Thyroid gland (tissue), 4 donors: ENCODE results near the gene ADD1.

Experiments used
- POLR2A ChIP-seq, 2 donors: fragments of 450-650 bp; IDR thresholded peaks; one replicate each; pipeline ENCODE4 v1.6.1; 2017; ENCODE audit warnings: antibody characterized with exemption in 2 of 2, mild to moderate bottlenecking in 2 of 2, moderate library complexity in 1 of 2
- TF ChIP-seq, protein P1 (sequence below), 6 experiments: fragments of 200-600 bp in 3 of 6; fragments of 450-650 bp in 3 of 6; sonication (generic) in 3 of 6; IDR thresholded peaks; one replicate each; pipeline ENCODE4 v1.5.1; 2016 to 2019; ENCODE audit warnings: antibody characterized with exemption in 6 of 6, mild to moderate bottlenecking in 2 of 6, inconsistent platforms in 1 of 6, moderate library complexity in 1 of 6

DNA sequence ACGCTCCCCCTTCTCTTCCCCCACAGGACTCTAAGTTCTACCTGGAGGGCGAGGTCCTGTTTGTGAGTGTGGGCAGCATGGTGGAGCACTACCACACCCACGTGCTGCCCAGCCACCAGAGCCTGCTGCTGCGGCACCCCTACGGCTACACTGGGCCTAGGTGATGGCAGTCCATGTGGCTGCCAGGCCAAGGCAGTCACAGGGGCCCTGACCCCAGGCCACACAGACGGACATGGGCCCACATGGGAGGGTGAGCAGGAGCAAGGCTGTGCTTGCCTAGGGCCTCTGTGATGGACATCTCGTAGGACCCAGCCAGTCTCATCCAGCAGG, 10.0 kb upstream of the ADD1 start:
- TF ChIP-seq POLR2A (IDR thresholded peaks at IDR 0.05) = no peak
- TF ChIP-seq, protein P1, sequence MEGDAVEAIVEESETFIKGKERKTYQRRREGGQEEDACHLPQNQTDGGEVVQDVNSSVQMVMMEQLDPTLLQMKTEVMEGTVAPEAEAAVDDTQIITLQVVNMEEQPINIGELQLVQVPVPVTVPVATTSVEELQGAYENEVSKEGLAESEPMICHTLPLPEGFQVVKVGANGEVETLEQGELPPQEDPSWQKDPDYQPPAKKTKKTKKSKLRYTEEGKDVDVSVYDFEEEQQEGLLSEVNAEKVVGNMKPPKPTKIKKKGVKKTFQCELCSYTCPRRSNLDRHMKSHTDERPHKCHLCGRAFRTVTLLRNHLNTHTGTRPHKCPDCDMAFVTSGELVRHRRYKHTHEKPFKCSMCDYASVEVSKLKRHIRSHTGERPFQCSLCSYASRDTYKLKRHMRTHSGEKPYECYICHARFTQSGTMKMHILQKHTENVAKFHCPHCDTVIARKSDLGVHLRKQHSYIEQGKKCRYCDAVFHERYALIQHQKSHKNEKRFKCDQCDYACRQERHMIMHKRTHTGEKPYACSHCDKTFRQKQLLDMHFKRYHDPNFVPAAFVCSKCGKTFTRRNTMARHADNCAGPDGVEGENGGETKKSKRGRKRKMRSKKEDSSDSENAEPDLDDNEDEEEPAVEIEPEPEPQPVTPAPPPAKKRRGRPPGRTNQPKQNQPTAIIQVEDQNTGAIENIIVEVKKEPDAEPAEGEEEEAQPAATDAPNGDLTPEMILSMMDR (IDR thresholded peaks at IDR 0.05) = no peak
